ENCODE measurements around the gene DPF3.

- no peak for TF ChIP-seq CTCF (IDR thresholded peaks at IDR 0.05)
- TF ChIP-seq EZH2 (IDR thresholded peaks at IDR 0.05; ENCODE audit: borderline replicate concordance, insufficient read depth, low read depth, low read length, poor library complexity, severe bottlenecking), result no peak
These were observed 15.2 kb downstream of the DPF3 start for GRCh38 chr14:72878746-72879145.

Data from B cell (primary cell).